ENCODE measurements around the gene FYN. TPM values are rescaled to one million over a fixed set of nuclear protein-coding genes. Genes with fewer than 3 reads are reported as not detected.

FYN gene
- total and polyA plus RNA-seq, 2 of the 13 experiments (the other 11 are each of a cell fraction or from before 2014, with no cell fraction given), result 15.5 to 24.6 TPM

DNA sequence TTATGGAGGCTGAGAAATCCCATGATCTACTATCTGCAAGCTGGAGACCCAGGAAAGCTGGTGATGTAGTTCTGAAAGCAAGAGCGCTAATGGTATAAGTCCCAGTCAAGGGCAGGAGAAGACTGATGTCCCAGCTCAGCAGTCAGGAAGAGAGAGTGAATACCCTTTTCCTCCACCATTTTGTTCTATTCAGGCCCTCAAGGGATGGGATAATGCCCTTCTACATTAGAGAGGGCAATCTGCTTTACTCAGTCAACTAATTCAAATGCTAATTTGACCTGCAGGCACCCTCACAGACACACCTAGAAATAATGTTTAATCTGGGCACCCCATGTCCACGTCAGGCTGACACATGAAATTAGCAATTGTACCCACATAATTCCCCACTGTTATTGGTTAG is 10.8 kb upstream of the FYN start (continued):
- TF ChIP-seq ELK4 (CRISPR knock-in tag; IDR thresholded peaks at IDR 0.05; ENCODE audit: borderline replicate concordance) (no peak), ZNF280D (CRISPR knock-in tag; IDR thresholded peaks at IDR 0.05) (no peak), ZNF18 (CRISPR knock-in tag; IDR thresholded peaks at IDR 0.05; ENCODE audit: insufficient replicate concordance) (no peak)
- TF ChIP-seq, protein P1, sequence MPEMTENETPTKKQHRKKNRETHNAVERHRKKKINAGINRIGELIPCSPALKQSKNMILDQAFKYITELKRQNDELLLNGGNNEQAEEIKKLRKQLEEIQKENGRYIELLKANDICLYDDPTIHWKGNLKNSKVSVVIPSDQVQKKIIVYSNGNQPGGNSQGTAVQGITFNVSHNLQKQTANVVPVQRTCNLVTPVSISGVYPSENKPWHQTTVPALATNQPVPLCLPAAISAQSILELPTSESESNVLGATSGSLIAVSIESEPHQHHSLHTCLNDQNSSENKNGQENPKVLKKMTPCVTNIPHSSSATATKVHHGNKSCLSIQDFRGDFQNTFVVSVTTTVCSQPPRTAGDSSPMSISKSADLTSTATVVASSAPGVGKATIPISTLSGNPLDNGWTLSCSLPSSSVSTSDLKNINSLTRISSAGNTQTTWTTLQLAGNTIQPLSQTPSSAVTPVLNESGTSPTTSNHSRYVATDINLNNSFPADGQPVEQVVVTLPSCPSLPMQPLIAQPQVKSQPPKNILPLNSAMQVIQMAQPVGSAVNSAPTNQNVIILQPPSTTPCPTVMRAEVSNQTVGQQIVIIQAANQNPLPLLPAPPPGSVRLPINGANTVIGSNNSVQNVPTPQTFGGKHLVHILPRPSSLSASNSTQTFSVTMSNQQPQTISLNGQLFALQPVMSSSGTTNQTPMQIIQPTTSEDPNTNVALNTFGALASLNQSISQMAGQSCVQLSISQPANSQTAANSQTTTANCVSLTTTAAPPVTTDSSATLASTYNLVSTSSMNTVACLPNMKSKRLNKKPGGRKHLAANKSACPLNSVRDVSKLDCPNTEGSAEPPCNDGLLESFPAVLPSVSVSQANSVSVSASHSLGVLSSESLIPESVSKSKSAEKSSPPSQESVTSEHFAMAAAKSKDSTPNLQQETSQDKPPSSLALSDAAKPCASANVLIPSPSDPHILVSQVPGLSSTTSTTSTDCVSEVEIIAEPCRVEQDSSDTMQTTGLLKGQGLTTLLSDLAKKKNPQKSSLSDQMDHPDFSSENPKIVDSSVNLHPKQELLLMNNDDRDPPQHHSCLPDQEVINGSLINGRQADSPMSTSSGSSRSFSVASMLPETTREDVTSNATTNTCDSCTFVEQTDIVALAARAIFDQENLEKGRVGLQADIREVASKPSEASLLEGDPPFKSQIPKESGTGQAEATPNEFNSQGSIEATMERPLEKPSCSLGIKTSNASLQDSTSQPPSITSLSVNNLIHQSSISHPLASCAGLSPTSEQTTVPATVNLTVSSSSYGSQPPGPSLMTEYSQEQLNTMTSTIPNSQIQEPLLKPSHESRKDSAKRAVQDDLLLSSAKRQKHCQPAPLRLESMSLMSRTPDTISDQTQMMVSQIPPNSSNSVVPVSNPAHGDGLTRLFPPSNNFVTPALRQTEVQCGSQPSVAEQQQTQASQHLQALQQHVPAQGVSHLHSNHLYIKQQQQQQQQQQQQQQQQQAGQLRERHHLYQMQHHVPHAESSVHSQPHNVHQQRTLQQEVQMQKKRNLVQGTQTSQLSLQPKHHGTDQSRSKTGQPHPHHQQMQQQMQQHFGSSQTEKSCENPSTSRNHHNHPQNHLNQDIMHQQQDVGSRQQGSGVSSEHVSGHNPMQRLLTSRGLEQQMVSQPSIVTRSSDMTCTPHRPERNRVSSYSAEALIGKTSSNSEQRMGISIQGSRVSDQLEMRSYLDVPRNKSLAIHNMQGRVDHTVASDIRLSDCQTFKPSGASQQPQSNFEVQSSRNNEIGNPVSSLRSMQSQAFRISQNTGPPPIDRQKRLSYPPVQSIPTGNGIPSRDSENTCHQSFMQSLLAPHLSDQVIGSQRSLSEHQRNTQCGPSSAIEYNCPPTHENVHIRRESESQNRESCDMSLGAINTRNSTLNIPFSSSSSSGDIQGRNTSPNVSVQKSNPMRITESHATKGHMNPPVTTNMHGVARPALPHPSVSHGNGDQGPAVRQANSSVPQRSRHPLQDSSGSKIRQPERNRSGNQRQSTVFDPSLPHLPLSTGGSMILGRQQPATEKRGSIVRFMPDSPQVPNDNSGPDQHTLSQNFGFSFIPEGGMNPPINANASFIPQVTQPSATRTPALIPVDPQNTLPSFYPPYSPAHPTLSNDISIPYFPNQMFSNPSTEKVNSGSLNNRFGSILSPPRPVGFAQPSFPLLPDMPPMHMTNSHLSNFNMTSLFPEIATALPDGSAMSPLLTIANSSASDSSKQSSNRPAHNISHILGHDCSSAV (CRISPR knock-in tag; IDR thresholded peaks at IDR 0.05; ENCODE audit: borderline replicate concordance), result no peak

Measured in HepG2 (cell line).